HCT116 (cell line): ENCODE results near the gene DMBX1. TPM values are rescaled to one million over a fixed set of nuclear protein-coding genes. Genes with fewer than 3 reads are reported as not detected.

Experiments
- ATAC-seq: fragments of 200-7000 bp; cut with Tn5 transposase; 2 replicates; pipeline ENCODE4 v1.9.1; 2020; ENCODE audit warnings: mild to moderate bottlenecking, moderate library complexity
- BruUV-seq: library from RNA; stranded (reverse); fragments of 400-500 nt; replicated peaks from 2 replicates; lab custom pipeline; 2021; lab: Mats Ljungman, UMichigan
- CTCF ChIA-PET: fragments of 300-600 bp; sonication (Branson Sonifier 250); formaldehyde crosslinking; loops from one replicate; lab custom pipeline; 2021; ENCODE audit warnings: antibody characterized with exemption; lab: Charles Lee
- POLR2A ChIA-PET: fragments of 300-600, 350-600 bp; sonication (Branson Sonifier 250); formaldehyde crosslinking; loops from one replicate; lab custom pipeline; 2021; ENCODE audit warnings: antibody characterized with exemption; lab: Charles Lee
- RAD21 ChIA-PET, 2 experiments: fragments of 300-600 bp; sonication (Branson Sonifier 250); formaldehyde crosslinking; loops; one replicate each; lab custom pipeline; 2023; ENCODE audit warnings: low total read pairs in 2 of 2; ENCODE audit not compliant: uncharacterized antibody in 2 of 2, unreplicated experiment in 2 of 2, low non-redundant PET in 1 of 2; lab: Charles Lee
- DNase-seq: peaks from one replicate; pipeline ENCODE4 v3.0.0-alpha.2; 2010; ENCODE audit warnings: low read depth, low spot score
- H2AFZ ChIP-seq: fragments of 200-600 bp; shearing (Covaris generic), sonication (generic); 2 replicates; pipeline ENCODE4 v1.6.1; 2017; ENCODE audit warnings: low read depth, mixed run types, mixed read lengths, antibody characterized with exemption, low read length; ENCODE audit not compliant: poor library complexity, severe bottlenecking
- H3K27ac ChIP-seq: 2 replicates; pipeline ENCODE4 v1.5.1; 2012; ENCODE audit warnings: low read depth, low read length
- H3K27me3 ChIP-seq: fragments of 200-600 bp; sonication (generic); 2 replicates; pipeline ENCODE4 v1.6.1; 2016; ENCODE audit warnings: mixed run types, low read length, mixed read lengths; ENCODE audit not compliant: insufficient read depth
- H3K36me3 ChIP-seq, 2 experiments: fragments of 200-500 bp in 1 of 2; fragments of 200-600 bp in 1 of 2; sonication (Bioruptor generic) in 1 of 2; sonication (generic) in 1 of 2; 2 replicates each; pipeline versions ENCODE4 v1.5.1 to v1.6.1; 2014 to 2016; ENCODE audit warnings: low read length in 2 of 2, inconsistent platforms in 1 of 2, mixed read lengths in 1 of 2, mixed run types in 1 of 2; ENCODE audit not compliant: insufficient read depth in 2 of 2, control insufficient read depth in 1 of 2
- H3K4me1 ChIP-seq, 2 experiments: fragments of 200-600 bp in 1 of 2; sonication (generic) in 1 of 2; 2 replicates each; pipeline versions ENCODE4 v1.5.1 to v1.6.1; 2012 to 2017; ENCODE audit warnings: low read length in 2 of 2, inconsistent platforms in 1 of 2, mild to moderate bottlenecking in 1 of 2, mixed read lengths in 1 of 2, mixed run types in 1 of 2, moderate library complexity in 1 of 2; ENCODE audit not compliant: insufficient read depth in 2 of 2, control insufficient read depth in 1 of 2
- H3K4me2 ChIP-seq: fragments of 200-600 bp; sonication (generic); 2 replicates; pipeline ENCODE4 v1.6.1; 2017; ENCODE audit warnings: mixed run types, low read length, mixed read lengths
- H3K4me3 ChIP-seq, 2 experiments: fragments of 200-600 bp in 1 of 2; sonication (generic) in 1 of 2; replicated peaks in 1 of 2; 2 replicates each; pipeline ENCODE4 v1.5.1; 2011 to 2016; ENCODE audit warnings: low read length in 2 of 2, control low read depth in 1 of 2, low read depth in 1 of 2, mild to moderate bottlenecking in 1 of 2, mixed read lengths in 1 of 2, mixed run types in 1 of 2
- H3K79me2 ChIP-seq: fragments of 200-600 bp; sonication (generic); 2 replicates; pipeline ENCODE4 v1.6.1; 2017; ENCODE audit warnings: mild to moderate bottlenecking, mixed run types, low read length, moderate library complexity, mixed read lengths; ENCODE audit not compliant: insufficient read depth
- H3K9ac ChIP-seq: fragments of 200-600 bp; sonication (generic); 2 replicates; pipeline ENCODE4 v1.6.1; 2016; ENCODE audit warnings: low read length, mixed read lengths
- H3K9me2 ChIP-seq: fragments of 200-600 bp; sonication (generic), shearing (Covaris generic); 2 replicates; pipeline ENCODE4 v1.6.1; 2017; ENCODE audit warnings: mixed run types, mild to moderate bottlenecking, moderate library complexity; ENCODE audit not compliant: insufficient read depth
- H3K9me3 ChIP-seq, 2 experiments: fragments of 200-500 bp in 1 of 2; fragments of 200-600 bp in 1 of 2; sonication (Bioruptor generic) in 1 of 2; sonication (generic) in 1 of 2; 2 replicates each; pipeline ENCODE4 v1.6.1; 2014 to 2017; ENCODE audit warnings: low read length in 2 of 2, mixed read lengths in 2 of 2, inconsistent platforms in 1 of 2, low read depth in 1 of 2, mild to moderate bottlenecking in 1 of 2, mixed run types in 1 of 2, moderate library complexity in 1 of 2; ENCODE audit not compliant: control insufficient read depth in 1 of 2, insufficient read depth in 1 of 2
- H4K20me1 ChIP-seq: fragments of 200-600 bp; sonication (generic), shearing (Covaris generic); 2 replicates; pipeline ENCODE4 v1.6.1; 2017; ENCODE audit warnings: mixed run types, mild to moderate bottlenecking, moderate library complexity; ENCODE audit not compliant: insufficient read depth
- CEBPB ChIP-seq: IDR thresholded peaks from 2 replicates; pipeline ENCODE4 v1.6.1; 2012; ENCODE audit warnings: low read depth
- FOSL1 ChIP-seq: IDR thresholded peaks from 2 replicates; pipeline ENCODE4 v1.6.1; 2012; ENCODE audit warnings: low read depth
- JUND ChIP-seq: IDR thresholded peaks from 2 replicates; pipeline ENCODE4 v1.6.1; 2012
- POLR2A ChIP-seq: IDR thresholded peaks from 2 replicates; pipeline ENCODE4 v1.7.0; 2011; ENCODE audit warnings: borderline replicate concordance; ENCODE audit not compliant: insufficient read depth, insufficient read length; ENCODE audit errors: extremely low read depth
- RAD21 ChIP-seq: IDR thresholded peaks from 2 replicates; pipeline ENCODE4 v1.6.1; 2012; ENCODE audit warnings: low read depth, mild to moderate bottlenecking
- SP1 ChIP-seq: IDR thresholded peaks from 2 replicates; pipeline ENCODE4 v1.6.1; 2012; ENCODE audit warnings: low read depth
- SRF ChIP-seq: IDR thresholded peaks from 2 replicates; pipeline ENCODE4 v1.6.1; 2012; ENCODE audit warnings: low read depth
- TCF7L2 ChIP-seq: IDR thresholded peaks from 2 replicates; pipeline ENCODE4 v1.7.0; 2011; ENCODE audit warnings: borderline replicate concordance, inconsistent platforms; ENCODE audit not compliant: insufficient read depth, insufficient read length; ENCODE audit errors: extremely low read depth
- YY1 ChIP-seq: IDR thresholded peaks from 2 replicates; pipeline ENCODE4 v1.6.1; 2011; ENCODE audit warnings: low read length, low read depth, moderate library complexity, mild to moderate bottlenecking; ENCODE audit not compliant: insufficient replicate concordance; ENCODE audit errors: extremely low read depth
- ZFX ChIP-seq: fragments of 450-650 bp; IDR thresholded peaks from 2 replicates; pipeline ENCODE4 v1.6.1; 2017
- intact Hi-C: fragments of 100-400 bp; cut with micrococcal nuclease; formaldehyde crosslinking; loops from 2 replicates; pipeline ENCODE4 v1.10.0; 2022
- total RNA-seq: library from RNA; stranded (reverse); gene quantifications from one replicate; pipeline ENCODE4 v1.2.1, GENCODE V29; 2021; ENCODE audit not compliant: unreplicated experiment
- TF ChIP-seq, protein P1 (sequence below): IDR thresholded peaks from 2 replicates; pipeline ENCODE4 v1.6.1; 2012; ENCODE audit warnings: low read depth
- TF ChIP-seq, protein P2 (sequence below), 3 experiments: fragments of 200-600 bp in 1 of 3; sonication (generic) in 1 of 3; IDR thresholded peaks in 2 of 3; conservative IDR thresholded peaks in 1 of 3; 2 replicates each; pipeline ENCODE4 v1.5.1; 2012 to 2017; ENCODE audit warnings: low read depth in 2 of 3, low read length in 2 of 3, antibody characterized with exemption in 1 of 3, borderline replicate concordance in 1 of 3, control low read depth in 1 of 3, mild to moderate bottlenecking in 1 of 3, mixed read lengths in 1 of 3, mixed run types in 1 of 3, moderate library complexity in 1 of 3; ENCODE audit not compliant: insufficient read depth in 1 of 3

DMBX1 gene
- total RNA-seq, 1 experiment from 2014 or later = 4.3 TPM

DNA sequence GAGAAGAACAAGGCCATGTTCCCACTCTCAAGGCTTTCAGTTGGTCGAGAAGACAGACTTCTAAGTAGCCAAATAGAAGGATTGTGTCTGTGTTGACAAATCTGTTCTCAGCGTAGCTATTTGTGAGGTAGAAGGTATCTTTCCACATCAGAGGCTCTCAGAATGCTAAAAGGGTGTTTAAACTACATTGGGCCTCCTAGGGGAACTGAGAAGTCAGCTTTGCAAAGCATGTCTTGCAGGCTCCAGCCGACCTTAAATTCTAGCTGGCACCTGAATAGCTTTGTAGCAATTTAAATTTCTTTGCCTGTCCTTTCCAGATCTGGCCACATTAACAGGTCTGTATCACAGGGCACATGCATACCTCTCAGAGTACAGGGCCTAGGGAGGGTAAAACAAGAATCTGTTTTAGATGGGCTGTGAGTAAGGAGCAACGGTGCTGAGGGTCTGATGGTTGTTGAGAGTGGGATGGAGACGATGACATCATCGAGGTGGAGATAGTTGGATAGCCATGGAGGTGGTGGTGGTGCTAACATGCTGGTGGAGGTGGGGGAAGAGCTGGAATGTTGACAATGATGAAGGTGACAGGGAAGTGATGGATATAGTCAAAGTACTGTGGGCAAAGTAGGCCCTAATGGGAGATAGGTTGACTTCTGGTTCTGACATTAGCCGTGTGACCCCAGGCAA, 17.0 kb upstream of the DMBX1 start:
- Histone ChIP-seq H3K36me3 (no peaks in the 10 kb centered on the region), H4K20me1 (no peaks in the 10 kb centered on the region), H2AFZ (no peak overlapping the region), H3K4me2 (no peak overlapping the region), H3K4me1 (peaks cover 0 to 4% of the 10 kb centered on the region in 2 experiments; a peak in 2 of 4 replicates), H3K9me3 (no peaks in the 10 kb centered on the region), H3K79me2 (no peaks in the 10 kb centered on the region), H3K27me3 (no peaks in the 10 kb centered on the region)
- ChIA-PET POLR2A (no interaction called here), CTCF (no interaction called here), RAD21 (no interaction called here)
- ATAC-seq = no peak
- no peak for DNase-seq
- intact Hi-C loops = no loop called here
- no TSS peak for BruUV-seq
- no peak for TF ChIP-seq SRF
- TF ChIP-seq JUND = no peak
- no peak for TF ChIP-seq TCF7L2
- TF ChIP-seq ZFX = no peak
- no peak for TF ChIP-seq CEBPB
- TF ChIP-seq, all 23 proteins: peak for 0
- Histone ChIP-seq H3K9me2 (no peaks in the 10 kb centered on the region), H3K9ac (no peak overlapping the region), H3K27ac (no peak overlapping the region), H3K4me3 (no peak overlapping the region)

DNA sequence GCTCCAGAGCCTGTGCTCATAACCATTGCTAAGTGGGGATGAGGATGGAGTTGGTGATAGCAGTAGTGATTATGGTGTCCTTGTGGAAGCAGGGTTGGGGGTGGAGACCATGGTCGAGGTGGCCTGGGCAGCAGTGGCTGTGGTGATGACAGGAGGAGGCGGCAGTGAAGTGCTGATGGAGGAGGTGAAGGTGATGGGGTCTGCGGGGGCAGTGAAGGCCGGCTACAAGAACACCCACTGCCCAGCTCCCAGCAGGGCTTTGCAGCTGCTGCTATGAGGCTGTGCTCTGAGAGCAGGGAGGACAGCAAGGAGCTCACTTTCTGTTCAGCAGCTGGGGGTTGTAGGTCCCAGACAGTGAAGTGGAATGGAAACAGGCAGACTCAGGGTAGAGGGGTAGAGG, 15.6 kb upstream of the DMBX1 start:
- no peaks in the 10 kb centered on the region for H3K27me3 ChIP-seq
- H3K4me3 ChIP-seq = no peak overlapping the region
- no peaks in the 10 kb centered on the region for H4K20me1 ChIP-seq
- no peak for TF ChIP-seq FOSL1
- TF ChIP-seq POLR2A = no peak
- no peak for TF ChIP-seq SP1
- no peak for TF ChIP-seq RAD21
- no peak for TF ChIP-seq YY1
- TF ChIP-seq SRF = no peak
- TF ChIP-seq, protein P1, sequence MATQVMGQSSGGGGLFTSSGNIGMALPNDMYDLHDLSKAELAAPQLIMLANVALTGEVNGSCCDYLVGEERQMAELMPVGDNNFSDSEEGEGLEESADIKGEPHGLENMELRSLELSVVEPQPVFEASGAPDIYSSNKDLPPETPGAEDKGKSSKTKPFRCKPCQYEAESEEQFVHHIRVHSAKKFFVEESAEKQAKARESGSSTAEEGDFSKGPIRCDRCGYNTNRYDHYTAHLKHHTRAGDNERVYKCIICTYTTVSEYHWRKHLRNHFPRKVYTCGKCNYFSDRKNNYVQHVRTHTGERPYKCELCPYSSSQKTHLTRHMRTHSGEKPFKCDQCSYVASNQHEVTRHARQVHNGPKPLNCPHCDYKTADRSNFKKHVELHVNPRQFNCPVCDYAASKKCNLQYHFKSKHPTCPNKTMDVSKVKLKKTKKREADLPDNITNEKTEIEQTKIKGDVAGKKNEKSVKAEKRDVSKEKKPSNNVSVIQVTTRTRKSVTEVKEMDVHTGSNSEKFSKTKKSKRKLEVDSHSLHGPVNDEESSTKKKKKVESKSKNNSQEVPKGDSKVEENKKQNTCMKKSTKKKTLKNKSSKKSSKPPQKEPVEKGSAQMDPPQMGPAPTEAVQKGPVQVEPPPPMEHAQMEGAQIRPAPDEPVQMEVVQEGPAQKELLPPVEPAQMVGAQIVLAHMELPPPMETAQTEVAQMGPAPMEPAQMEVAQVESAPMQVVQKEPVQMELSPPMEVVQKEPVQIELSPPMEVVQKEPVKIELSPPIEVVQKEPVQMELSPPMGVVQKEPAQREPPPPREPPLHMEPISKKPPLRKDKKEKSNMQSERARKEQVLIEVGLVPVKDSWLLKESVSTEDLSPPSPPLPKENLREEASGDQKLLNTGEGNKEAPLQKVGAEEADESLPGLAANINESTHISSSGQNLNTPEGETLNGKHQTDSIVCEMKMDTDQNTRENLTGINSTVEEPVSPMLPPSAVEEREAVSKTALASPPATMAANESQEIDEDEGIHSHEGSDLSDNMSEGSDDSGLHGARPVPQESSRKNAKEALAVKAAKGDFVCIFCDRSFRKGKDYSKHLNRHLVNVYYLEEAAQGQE = no peak
- TF ChIP-seq ZFX = no peak
- no peak for TF ChIP-seq JUND
- TF ChIP-seq, protein P2, sequence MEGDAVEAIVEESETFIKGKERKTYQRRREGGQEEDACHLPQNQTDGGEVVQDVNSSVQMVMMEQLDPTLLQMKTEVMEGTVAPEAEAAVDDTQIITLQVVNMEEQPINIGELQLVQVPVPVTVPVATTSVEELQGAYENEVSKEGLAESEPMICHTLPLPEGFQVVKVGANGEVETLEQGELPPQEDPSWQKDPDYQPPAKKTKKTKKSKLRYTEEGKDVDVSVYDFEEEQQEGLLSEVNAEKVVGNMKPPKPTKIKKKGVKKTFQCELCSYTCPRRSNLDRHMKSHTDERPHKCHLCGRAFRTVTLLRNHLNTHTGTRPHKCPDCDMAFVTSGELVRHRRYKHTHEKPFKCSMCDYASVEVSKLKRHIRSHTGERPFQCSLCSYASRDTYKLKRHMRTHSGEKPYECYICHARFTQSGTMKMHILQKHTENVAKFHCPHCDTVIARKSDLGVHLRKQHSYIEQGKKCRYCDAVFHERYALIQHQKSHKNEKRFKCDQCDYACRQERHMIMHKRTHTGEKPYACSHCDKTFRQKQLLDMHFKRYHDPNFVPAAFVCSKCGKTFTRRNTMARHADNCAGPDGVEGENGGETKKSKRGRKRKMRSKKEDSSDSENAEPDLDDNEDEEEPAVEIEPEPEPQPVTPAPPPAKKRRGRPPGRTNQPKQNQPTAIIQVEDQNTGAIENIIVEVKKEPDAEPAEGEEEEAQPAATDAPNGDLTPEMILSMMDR (IDR thresholded peaks at IDR 0.05 in 2 of 3, conservative IDR thresholded peaks at IDR 0.05 in 1 of 3; ENCODE audit: borderline replicate concordance in 1 of 3, insufficient read depth in 1 of 3, low read depth in 2 of 3, low read length in 2 of 3) = no peak
- no peak overlapping the region for H3K27ac ChIP-seq
- H3K36me3 ChIP-seq = no peaks in the 10 kb centered on the region
- DNase-seq = no peak
- H3K4me1 ChIP-seq = peaks cover 0 to 4% of the 10 kb centered on the region in 2 experiments; a peak in 2 of 4 replicates
- RAD21 ChIA-PET = no interaction called here
- no peaks in the 10 kb centered on the region for H3K9me3 ChIP-seq
- no TSS peak for BruUV-seq
- H3K79me2 ChIP-seq = no peaks in the 10 kb centered on the region
- no peak overlapping the region for H3K9ac ChIP-seq
- no peak for ATAC-seq
- POLR2A ChIA-PET = no interaction called here
- no peaks in the 10 kb centered on the region for H3K9me2 ChIP-seq
- H3K4me2 ChIP-seq = no peak overlapping the region
- CTCF ChIA-PET = no interaction called here
- no peak overlapping the region for H2AFZ ChIP-seq
- intact Hi-C loops = no loop called here
